ENCODE data around the gene RENBP.
A peak's percentile ranks its signal among the peaks of the same experiment; 100 is the strongest.

The RENBP gene

GRCh38 chrX:153970357-153971123 is 26.1 kb upstream of the RENBP start:
- peak; percentile 34 for DNase-seq

- DNase-seq = no peak
Measured at GRCh38 chrX:153969904-153970356, 25.5 kb upstream of the RENBP start.

GRCh38 chrX:153969125-153969903 is 24.9 kb upstream of the RENBP start:
- no peak for DNase-seq

GRCh38 chrX:153968754-153969124 is 24.3 kb upstream of the RENBP start:
- DNase-seq = peak; percentile 45

GRCh38 chrX:153968255-153968654 is 23.8 kb upstream of the RENBP start:
- no peak for DNase-seq

GRCh38 chrX:153967536-153968224 is 23.2 kb upstream of the RENBP start:
- DNase-seq = no peak

GRCh38 chrX:153966841-153967535 is 22.5 kb upstream of the RENBP start:
- peak; percentile 38 for DNase-seq

GRCh38 chrX:153966283-153966688 is 21.8 kb upstream of the RENBP start:
- DNase-seq = no peak

GRCh38 chrX:153965406-153965805 is 21.0 kb upstream of the RENBP start:
- DNase-seq = no peak

- DNase-seq = no peak
Measured at GRCh38 chrX:153964105-153964504, 19.7 kb upstream of the RENBP start.

GRCh38 chrX:153963546-153963945 is 19.1 kb upstream of the RENBP start:
- DNase-seq = no peak

GRCh38 chrX:153961292-153961691 is 16.8 kb upstream of the RENBP start:
- no peak for DNase-seq

GRCh38 chrX:153960786-153961185 is 16.3 kb upstream of the RENBP start:
- no peak for DNase-seq

- DNase-seq = no peak
Measured at GRCh38 chrX:153960077-153960476, 15.6 kb upstream of the RENBP start.

- DNase-seq = no peak
Measured at GRCh38 chrX:153959649-153960048, 15.2 kb upstream of the RENBP start.

- DNase-seq = no peak
Measured at GRCh38 chrX:153958605-153959004, 14.2 kb upstream of the RENBP start.

- no peak for DNase-seq
Measured at GRCh38 chrX:153957224-153957623, 12.8 kb upstream of the RENBP start.

GRCh38 chrX:153956044-153956907 is 11.8 kb upstream of the RENBP start:
- no peak for DNase-seq

GRCh38 chrX:153955228-153955732 is 10.8 kb upstream of the RENBP start:
- no peak for DNase-seq

- DNase-seq = no peak
Measured at GRCh38 chrX:153954558-153955227, 10.2 kb upstream of the RENBP start.

GRCh38 chrX:153953892-153954557 is 9.6 kb upstream of the RENBP start:
- no peak for DNase-seq

Data from CD4-positive, alpha-beta T cell treated with Interleukin-15 for 1 hour (primary cell).